PFSK-1 (cell line): ENCODE measurements around the gene CCDC86.

ENCODE experiments used
- FOXP2 ChIP-seq: optimal IDR thresholded peaks from 2 replicates; pipeline ENCODE3; 2011; ENCODE audit warnings: borderline replicate concordance, control low read depth, inconsistent platforms; ENCODE audit not compliant: insufficient read depth; ENCODE audit errors: extremely low read length, extremely low read depth
- POLR2AphosphoS5 ChIP-seq: IDR thresholded peaks from 2 replicates; pipeline ENCODE4 v1.6.1; 2012; ENCODE audit warnings: low read depth, mild to moderate bottlenecking, control low read depth, low read length, moderate library complexity
- REST ChIP-seq, 2 experiments: IDR thresholded peaks; 2 replicates each; pipeline versions ENCODE4 v1.6.1 to v1.8.0; 2011 to 2012; ENCODE audit warnings: low read depth in 2 of 2, low read length in 2 of 2, control low read depth in 1 of 2, inconsistent platforms in 1 of 2, mild to moderate bottlenecking in 1 of 2, moderate library complexity in 1 of 2; ENCODE audit not compliant: insufficient read depth in 1 of 2
- SIN3A ChIP-seq: IDR thresholded peaks from 2 replicates; pipeline ENCODE4 v1.6.1; 2012; ENCODE audit warnings: mild to moderate bottlenecking, low read length, moderate library complexity, borderline replicate concordance; ENCODE audit not compliant: insufficient read depth
- TAF1 ChIP-seq: IDR thresholded peaks from 2 replicates; pipeline ENCODE4 v1.6.1; 2012; ENCODE audit warnings: low read length, control low read depth, borderline replicate concordance; ENCODE audit not compliant: insufficient read depth

Gene CCDC86

GRCh38 chr11:60838132-60838531 is 3.8 kb upstream of the CCDC86 start:
- TF ChIP-seq REST (IDR thresholded peaks at IDR 0.05; ENCODE audit: insufficient read depth in 1 of 2, low read depth in 2 of 2, low read length in 2 of 2) (no peak), POLR2AphosphoS5 (no peak), TAF1 (no peak), SIN3A (no peak), FOXP2 (no peak)

- no peak for TF ChIP-seq FOXP2
- no peak for TF ChIP-seq SIN3A
- no peak for TF ChIP-seq POLR2AphosphoS5
- no peak for TF ChIP-seq REST (IDR thresholded peaks at IDR 0.05; ENCODE audit: insufficient read depth in 1 of 2, low read depth in 2 of 2, low read length in 2 of 2)
- TF ChIP-seq TAF1: no peak
Measured at GRCh38 chr11:60840470-60841430, 1.2 kb upstream of the CCDC86 start.

- TF ChIP-seq POLR2AphosphoS5: no peak
- no peak for TF ChIP-seq TAF1
- no peak for TF ChIP-seq FOXP2
- TF ChIP-seq REST (IDR thresholded peaks at IDR 0.05; ENCODE audit: insufficient read depth in 1 of 2, low read depth in 2 of 2, low read length in 2 of 2): no peak
- no peak for TF ChIP-seq SIN3A
Measured at GRCh38 chr11:60842668-60843600, 1.0 kb downstream of the CCDC86 start.

- TF ChIP-seq REST (IDR thresholded peaks at IDR 0.05; ENCODE audit: insufficient read depth in 1 of 2, low read depth in 2 of 2, low read length in 2 of 2) (no peak), FOXP2 (no peak), TAF1 (no peak), SIN3A (no peak), POLR2AphosphoS5 (no peak)
Measured at GRCh38 chr11:60844045-60844869, 2.3 kb downstream of the CCDC86 start.
